Renal cortex interstitium (tissue), 11 donors: ENCODE results near the gene POC1A. TPM values are rescaled to one million over a fixed set of nuclear protein-coding genes. Genes with fewer than 3 reads are reported as not detected.
"Not testable (repeated sequence)": the region's sequence is repeated elsewhere in the genome, so short reads cannot be mapped to it uniquely, and the experiment has no call there.

Experiments used
- DNase-seq, 11 donors: peaks; one replicate each; pipeline ENCODE4 v3.0.0-alpha.2; 2013; ENCODE audit warnings: low read depth in 9 of 11, low spot score in 4 of 11; ENCODE audit errors: extremely low read depth in 1 of 11
- polyA plus RNA-seq, 3 donors: library from polyadenylated mRNA; unstranded; fragments of 120-200 nt; gene quantifications; one replicate each; pipeline ENCODE4 v1.2.1, GENCODE V29; 2013; ENCODE audit not compliant: insufficient read length in 3 of 3

POC1A gene
- polyA plus RNA-seq, 3 donors: 7.0 to 10.6 (median 8.5) TPM

- DNase-seq: not testable (repeated sequence)
Observed at GRCh38 chr3:52170217-52170616, 16.0 kb upstream of the POC1A start.

DNA sequence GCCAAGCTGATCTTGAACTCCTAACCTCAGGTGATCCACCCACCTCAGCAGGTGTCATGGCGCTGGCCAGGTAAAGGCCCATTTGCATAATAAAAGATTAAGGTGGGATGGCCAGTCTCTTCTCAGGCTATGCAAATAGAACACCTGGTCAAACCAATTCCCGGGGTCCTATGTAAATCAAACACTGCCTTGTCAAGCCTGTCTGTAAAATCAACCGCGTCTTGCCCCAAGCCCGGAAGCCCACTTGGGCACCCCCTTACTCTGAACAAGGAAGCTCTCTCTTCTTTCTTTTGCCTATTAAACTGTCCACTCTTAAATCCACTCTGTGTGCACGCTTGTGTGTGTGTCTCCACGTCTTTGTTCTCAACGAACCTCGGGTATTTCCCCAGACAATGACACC lies 13.0 kb upstream of the POC1A start:
- no peak for DNase-seq

DNA sequence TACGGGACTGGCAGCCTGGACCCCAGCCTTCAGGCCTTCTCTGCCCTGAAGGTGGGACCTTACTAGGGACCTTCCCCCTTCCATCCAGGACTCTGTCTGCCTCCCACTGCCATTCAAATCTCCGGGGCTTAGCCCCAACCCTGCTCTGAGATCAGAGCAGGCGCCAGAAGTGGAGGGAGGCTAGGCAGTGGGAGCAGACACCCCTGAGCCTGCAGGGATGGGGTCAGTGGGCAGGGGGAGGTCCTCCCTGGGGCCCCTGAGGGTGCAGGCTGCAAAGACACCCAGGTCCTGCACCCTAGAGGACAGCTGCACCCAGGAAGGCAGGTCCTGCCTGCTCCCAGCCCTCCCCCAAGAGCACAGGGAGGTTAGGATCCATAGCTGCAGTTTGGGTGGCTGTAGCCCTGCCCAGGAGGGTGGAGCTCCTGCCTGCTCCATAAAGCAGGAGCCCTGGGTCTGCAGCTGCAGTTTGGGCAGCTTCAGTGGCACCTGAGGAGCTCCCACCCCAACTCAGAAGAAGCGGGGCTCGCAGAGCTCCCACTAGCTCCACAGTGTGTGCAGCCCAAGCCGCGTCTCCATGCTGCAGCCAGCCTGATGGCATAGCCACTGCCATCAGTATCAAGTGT lies 8.1 kb upstream of the POC1A start:
- DNase-seq: no peak

- DNase-seq: no peak
Observed at GRCh38 chr3:52159503-52159902, 5.3 kb upstream of the POC1A start.

- DNase-seq: no peak
Observed at GRCh38 chr3:52155912-52156311, 1.7 kb upstream of the POC1A start.

DNA sequence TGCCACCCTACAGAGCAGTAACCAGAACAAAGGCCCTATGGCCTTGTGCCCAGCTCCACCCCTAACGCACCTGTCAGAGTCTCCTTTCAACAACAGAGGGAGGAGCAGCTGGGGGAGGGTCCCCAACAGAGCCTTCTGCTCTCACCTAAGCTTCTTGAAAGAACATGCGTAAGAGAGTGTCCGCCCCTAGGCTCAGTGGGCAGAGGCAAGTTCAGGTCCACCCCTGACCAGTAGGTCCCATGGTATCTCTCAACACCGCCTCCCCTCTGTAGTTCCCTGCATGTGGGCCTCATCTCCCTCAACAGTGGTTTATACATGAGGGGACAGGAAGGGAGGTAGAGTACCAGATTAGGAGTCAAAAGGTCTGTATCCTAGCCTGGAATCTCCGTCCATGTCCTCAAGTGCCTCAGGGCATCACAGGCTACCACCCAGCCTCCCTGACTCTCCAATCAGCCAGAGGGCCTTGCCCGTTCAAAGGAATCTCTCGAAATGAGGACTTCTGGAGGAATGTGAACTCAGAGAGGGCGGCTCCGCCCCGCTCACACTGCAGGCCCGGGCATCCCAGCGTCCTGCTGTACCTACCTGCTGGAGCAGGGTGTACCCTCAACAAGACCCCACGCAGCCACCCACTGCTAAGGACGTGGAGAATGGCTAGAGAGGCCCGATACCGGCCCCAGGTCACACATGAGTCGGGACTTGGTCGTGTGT lies 680 bp downstream of the POC1A start:
- DNase-seq: no peak

GRCh38 chr3:52151991-52152390 lies 2.2 kb downstream of the POC1A start:
- not testable (repeated sequence) for DNase-seq

DNA sequence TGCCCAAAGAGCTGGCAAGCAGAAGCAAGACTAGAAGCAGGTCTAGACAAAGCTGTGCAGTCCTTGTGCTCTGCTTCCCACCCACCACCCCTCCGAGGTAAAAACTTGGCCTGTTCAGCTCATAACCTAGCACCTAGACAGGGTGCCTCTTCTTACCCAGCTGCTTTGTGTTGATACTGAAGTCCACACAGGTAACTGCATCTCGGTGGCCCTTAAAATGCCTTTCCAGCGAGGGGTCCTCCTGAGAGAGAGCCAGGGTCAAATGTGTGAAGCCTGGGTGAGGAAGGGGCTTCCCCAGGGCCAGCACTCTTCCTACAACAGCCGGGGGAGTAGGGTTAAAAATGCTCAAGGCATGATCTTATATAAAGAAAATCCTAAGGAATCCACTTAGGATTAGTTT lies 3.4 kb downstream of the POC1A start:
- no peak for DNase-seq

- no peak for DNase-seq
Observed at GRCh38 chr3:52150357-52150756, 3.9 kb downstream of the POC1A start.

GRCh38 chr3:52149726-52150125 lies 4.5 kb downstream of the POC1A start:
- DNase-seq: no peak

GRCh38 chr3:52149021-52149420 lies 5.2 kb downstream of the POC1A start:
- no peak for DNase-seq

GRCh38 chr3:52147804-52148203 lies 6.4 kb downstream of the POC1A start:
- DNase-seq: no peak

DNA sequence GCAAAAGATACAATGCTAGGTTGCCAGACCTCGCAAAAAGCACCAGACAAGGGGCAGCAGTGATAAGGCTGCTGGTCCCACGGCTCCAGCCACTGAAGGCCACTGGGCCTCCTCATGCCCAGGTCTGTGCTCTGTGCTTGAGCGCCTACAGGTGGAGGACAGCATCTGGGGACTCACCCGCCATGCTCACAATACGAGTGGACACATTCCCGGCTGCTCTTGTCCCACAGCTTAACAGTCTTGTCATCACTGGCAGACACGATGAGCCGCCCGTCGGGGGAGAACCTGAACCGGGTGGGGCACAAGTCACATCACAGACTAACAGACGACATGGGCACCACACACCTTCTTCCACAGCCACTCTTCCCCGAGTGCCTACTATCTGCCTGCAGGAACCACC lies 7.4 kb downstream of the POC1A start:
- no peak for DNase-seq

DNA sequence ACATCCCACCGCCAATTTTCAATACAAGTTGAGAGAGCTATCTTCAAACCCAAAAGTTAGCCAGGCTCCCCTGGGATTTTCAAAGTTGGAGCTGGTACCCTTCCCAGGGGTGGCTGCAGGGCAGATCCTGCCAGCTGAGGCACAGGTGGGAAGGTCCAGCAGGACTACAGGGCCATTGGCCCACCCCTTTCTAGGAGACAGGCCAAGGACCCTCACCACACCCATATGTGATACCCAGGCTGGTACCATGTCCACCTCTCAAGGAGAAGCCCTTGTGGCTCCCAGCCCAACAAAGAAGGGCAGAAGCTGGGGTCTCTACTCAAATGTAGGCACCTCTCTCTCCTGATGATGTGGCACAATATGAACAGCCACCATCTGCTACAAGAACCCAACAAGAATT lies 8.0 kb downstream of the POC1A start:
- no peak for DNase-seq

- no peak for DNase-seq
Observed at GRCh38 chr3:52145736-52146110, 8.5 kb downstream of the POC1A start.

- DNase-seq: no peak
Observed at GRCh38 chr3:52144796-52145735, 9.2 kb downstream of the POC1A start.

- peak; percentile 26 to 70 (median 63) for DNase-seq
Observed at GRCh38 chr3:52144034-52144795, 10.0 kb downstream of the POC1A start.

DNA sequence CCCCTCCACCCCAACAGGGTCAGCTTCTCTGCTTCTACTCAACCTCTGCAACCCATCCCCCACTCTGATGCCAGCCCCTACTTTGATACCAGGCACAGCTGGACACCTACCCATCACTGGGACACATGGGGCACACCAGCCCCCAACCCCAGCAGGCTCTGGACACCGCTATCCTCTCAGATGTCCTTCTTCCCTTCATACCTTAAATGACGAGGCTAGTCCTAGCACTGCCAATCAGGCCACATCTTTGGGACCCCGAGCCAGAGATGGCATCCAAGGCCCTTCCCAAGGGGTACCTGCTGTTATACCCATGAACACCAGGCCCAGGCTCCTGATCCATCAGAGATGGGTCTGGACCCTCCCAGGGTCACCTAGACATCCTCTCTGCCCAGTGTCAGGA lies 10.6 kb downstream of the POC1A start:
- DNase-seq: no peak

DNA sequence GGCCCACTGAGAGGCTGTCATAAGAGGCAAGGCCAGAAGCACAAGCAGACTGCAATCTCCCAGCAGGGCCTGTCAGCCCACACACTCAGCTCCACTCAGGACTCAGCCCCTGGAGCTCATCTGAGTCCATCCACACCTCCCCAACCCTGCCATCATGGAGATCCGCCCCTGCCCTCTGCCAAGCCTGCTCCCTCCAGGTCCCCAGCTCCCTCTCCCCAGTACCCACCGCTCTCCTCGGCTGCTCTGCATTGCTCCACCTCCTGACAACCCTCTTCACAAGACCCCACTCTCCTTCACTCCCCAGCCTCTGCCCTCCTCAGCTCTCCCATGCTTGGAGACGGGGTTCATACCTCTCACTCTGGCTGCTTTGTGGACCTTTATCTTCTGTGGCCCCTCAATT lies 11.1 kb downstream of the POC1A start:
- no peak for DNase-seq
